HG03565 (cell line): ENCODE results near the gene TRMT11.
A peak's percentile ranks its signal among the peaks of the same experiment; 100 is the strongest.
"Not testable (repeated sequence)": the region's sequence is repeated elsewhere in the genome, so short reads cannot be mapped to it uniquely, and the experiment has no call there.

ENCODE experiments used
- ATAC-seq: cut with Tn5 transposase; IDR thresholded peaks from one replicate; pipeline ENCODE4 v1.9.1; 2021; ENCODE audit warnings: mild to moderate bottlenecking, moderate library complexity; ENCODE audit not compliant: unreplicated experiment

The TRMT11 gene

GRCh38 chr6:125956506-125957390 lies 29.6 kb upstream of the TRMT11 start, which contains the start of gene HINT3:
TSS of gene HINT3 (plus strand) at chr6:125956770. CDS start at chr6:125956978, 208 bp downstream.
- peak; percentile 94 for ATAC-seq

GRCh38 chr6:125957391-125957693 lies 29.0 kb upstream of the TRMT11 start:
- ATAC-seq: no peak

GRCh38 chr6:125957845-125958244 lies 28.5 kb upstream of the TRMT11 start:
- ATAC-seq: no peak

GRCh38 chr6:125959041-125959440 lies 27.3 kb upstream of the TRMT11 start:
- no peak for ATAC-seq

GRCh38 chr6:125961117-125961516 lies 25.2 kb upstream of the TRMT11 start:
- ATAC-seq: no peak

GRCh38 chr6:125962900-125963497 lies 23.3 kb upstream of the TRMT11 start:
- ATAC-seq: no peak

- ATAC-seq: no peak
Measured at GRCh38 chr6:125963817-125964216, 22.5 kb upstream of the TRMT11 start.

GRCh38 chr6:125966569-125966968 lies 19.8 kb upstream of the TRMT11 start:
- no peak for ATAC-seq

- ATAC-seq: no peak
Measured at GRCh38 chr6:125968493-125968892, 17.8 kb upstream of the TRMT11 start.

- no peak for ATAC-seq
Measured at GRCh38 chr6:125970760-125971159, 15.6 kb upstream of the TRMT11 start.

- not testable (repeated sequence) for ATAC-seq
Measured at GRCh38 chr6:125972478-125972877, 13.9 kb upstream of the TRMT11 start.

GRCh38 chr6:125974214-125974866 lies 12.0 kb upstream of the TRMT11 start:
- ATAC-seq: peak; percentile 74

- ATAC-seq: no peak
Measured at GRCh38 chr6:125979101-125979500, 7.2 kb upstream of the TRMT11 start.

GRCh38 chr6:125981571-125982185 lies 4.7 kb upstream of the TRMT11 start:
- no peak for ATAC-seq

GRCh38 chr6:125983246-125983945 lies 2.9 kb upstream of the TRMT11 start:
- ATAC-seq: no peak

GRCh38 chr6:125984311-125984710 lies 2.0 kb upstream of the TRMT11 start:
- no peak for ATAC-seq

GRCh38 chr6:125985522-125985921 lies 818 bp upstream of the TRMT11 start:
- ATAC-seq: no peak

GRCh38 chr6:125985979-125986300 lies 400 bp upstream of the TRMT11 start:
- no peak for ATAC-seq

- peak; percentile 37 for ATAC-seq
Measured at GRCh38 chr6:125987026-125987617, 782 bp downstream of the TRMT11 start.

- ATAC-seq: no peak
Measured at GRCh38 chr6:125988280-125988679, 1.9 kb downstream of the TRMT11 start.

GRCh38 chr6:125989631-125990030 lies 3.3 kb downstream of the TRMT11 start:
- ATAC-seq: no peak
